Keratinocyte (primary cell): ENCODE measurements around the gene PRKAR2B.
"Not testable (repeated sequence)": the region's sequence is repeated elsewhere in the genome, so short reads cannot be mapped to it uniquely, and the experiment has no call there.

Experiments used
- EZH2 ChIP-seq: IDR thresholded peaks from one replicate; pipeline ENCODE4 v1.6.1; 2012; ENCODE audit warnings: inconsistent platforms, mild to moderate bottlenecking, low read length, moderate library complexity
- TF ChIP-seq, protein P1 (sequence below), 3 experiments: IDR thresholded peaks in 1 of 3; conservative IDR thresholded peaks in 1 of 3; optimal IDR thresholded peaks in 1 of 3; 2 replicates in 2 of 3; 3 replicates in 1 of 3; pipeline versions ENCODE3 to v1.5.1; 2011; ENCODE audit warnings: low read length in 3 of 3, mild to moderate bottlenecking in 3 of 3, moderate library complexity in 2 of 3, control low read depth in 1 of 3, inconsistent platforms in 1 of 3; ENCODE audit not compliant: insufficient read depth in 2 of 3; ENCODE audit errors: extremely low read depth in 1 of 3

DNA sequence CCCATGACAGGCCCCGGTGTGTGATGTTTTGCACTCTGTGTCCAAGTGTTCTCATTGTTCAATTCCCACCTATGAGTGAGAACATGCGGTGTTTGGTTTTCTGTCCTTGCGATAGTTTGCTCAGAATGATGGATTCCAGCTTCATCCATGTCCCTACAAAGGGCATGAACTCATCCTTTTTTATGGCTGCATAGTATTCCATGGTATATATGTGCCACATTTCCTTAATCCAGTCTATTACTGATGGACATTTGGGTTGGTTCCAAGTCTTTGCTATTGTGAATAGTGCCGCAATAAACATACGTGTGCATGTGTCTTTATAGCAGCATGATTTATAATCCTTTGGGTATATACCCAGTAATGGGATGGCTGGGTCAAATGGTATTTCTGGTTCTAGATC lies 49.2 kb downstream of the PRKAR2B start:
- TF ChIP-seq, protein P1, sequence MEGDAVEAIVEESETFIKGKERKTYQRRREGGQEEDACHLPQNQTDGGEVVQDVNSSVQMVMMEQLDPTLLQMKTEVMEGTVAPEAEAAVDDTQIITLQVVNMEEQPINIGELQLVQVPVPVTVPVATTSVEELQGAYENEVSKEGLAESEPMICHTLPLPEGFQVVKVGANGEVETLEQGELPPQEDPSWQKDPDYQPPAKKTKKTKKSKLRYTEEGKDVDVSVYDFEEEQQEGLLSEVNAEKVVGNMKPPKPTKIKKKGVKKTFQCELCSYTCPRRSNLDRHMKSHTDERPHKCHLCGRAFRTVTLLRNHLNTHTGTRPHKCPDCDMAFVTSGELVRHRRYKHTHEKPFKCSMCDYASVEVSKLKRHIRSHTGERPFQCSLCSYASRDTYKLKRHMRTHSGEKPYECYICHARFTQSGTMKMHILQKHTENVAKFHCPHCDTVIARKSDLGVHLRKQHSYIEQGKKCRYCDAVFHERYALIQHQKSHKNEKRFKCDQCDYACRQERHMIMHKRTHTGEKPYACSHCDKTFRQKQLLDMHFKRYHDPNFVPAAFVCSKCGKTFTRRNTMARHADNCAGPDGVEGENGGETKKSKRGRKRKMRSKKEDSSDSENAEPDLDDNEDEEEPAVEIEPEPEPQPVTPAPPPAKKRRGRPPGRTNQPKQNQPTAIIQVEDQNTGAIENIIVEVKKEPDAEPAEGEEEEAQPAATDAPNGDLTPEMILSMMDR (optimal IDR thresholded peaks at IDR 0.05 in 1 of 3, IDR thresholded peaks at IDR 0.05 in 1 of 3, conservative IDR thresholded peaks at IDR 0.05 in 1 of 3; ENCODE audit: extremely low read depth in 1 of 3, insufficient read depth in 2 of 3, low read length in 3 of 3) = not testable (repeated sequence)
- not testable (repeated sequence) for TF ChIP-seq EZH2
